IMR-90 (cell line): Measurements from ENCODE around the gene KIF25.

Source experiments
- CHD1 ChIP-seq: IDR thresholded peaks from 2 replicates; pipeline ENCODE4 v1.6.1; 2012; ENCODE audit warnings: low read depth, low read length, improper control_type of control experiment
- CTCF ChIP-seq: conservative IDR thresholded peaks from 2 replicates; pipeline ENCODE4 v1.5.1; 2012; ENCODE audit warnings: mild to moderate bottlenecking, low read depth, low read length, improper control_type of control experiment
- ELK1 ChIP-seq: fragments of 150-350 bp; IDR thresholded peaks from 2 replicates; pipeline ENCODE4 v1.6.1; 2016; ENCODE audit warnings: low read depth, mild to moderate bottlenecking, low read length, moderate library complexity, borderline replicate concordance
- POLR2A ChIP-seq: IDR thresholded peaks from 2 replicates; pipeline ENCODE4 v1.6.1; 2012; ENCODE audit warnings: mild to moderate bottlenecking, low read depth, low read length
- RAD21 ChIP-seq: IDR thresholded peaks from 2 replicates; pipeline ENCODE4 v1.6.1; 2012; ENCODE audit warnings: low read length, improper control_type of control experiment
- RFX5 ChIP-seq: IDR thresholded peaks from 2 replicates; pipeline ENCODE4 v1.8.0; 2012; ENCODE audit warnings: low read depth, mild to moderate bottlenecking, low read length, moderate library complexity

- no peak for TF ChIP-seq CTCF
- no peak for TF ChIP-seq RFX5
- no peak for TF ChIP-seq ELK1
- TF ChIP-seq POLR2A, result no peak
- no peak for TF ChIP-seq RAD21
- TF ChIP-seq CHD1, result no peak
Observed at GRCh38 chr6:168078175-168078942, 80.9 kb downstream of the KIF25 start.
